GM21381 (cell line): ENCODE data around the gene ADCY5.

Experiments
- ATAC-seq: cut with Tn5 transposase; IDR thresholded peaks from one replicate; pipeline ENCODE4 v1.9.1; 2021; ENCODE audit warnings: mild to moderate bottlenecking, moderate library complexity; ENCODE audit not compliant: unreplicated experiment

The ADCY5 gene

GRCh38 chr3:123431007-123431657 lies 17.8 kb downstream of the ADCY5 start:
- ATAC-seq = no peak

- no peak for ATAC-seq
These were observed 18.6 kb downstream of the ADCY5 start for GRCh38 chr3:123430266-123430665.

- no peak for ATAC-seq
These were observed 19.3 kb downstream of the ADCY5 start for GRCh38 chr3:123429362-123430125.

GRCh38 chr3:123424999-123425712 lies 23.7 kb downstream of the ADCY5 start:
- ATAC-seq = no peak

- no peak for ATAC-seq
These were observed 24.4 kb downstream of the ADCY5 start for GRCh38 chr3:123424321-123424998.

- ATAC-seq = no peak
These were observed 25.1 kb downstream of the ADCY5 start for GRCh38 chr3:123423806-123424205.

GRCh38 chr3:123423031-123423430 lies 25.9 kb downstream of the ADCY5 start:
- no peak for ATAC-seq

GRCh38 chr3:123422457-123422856 lies 26.4 kb downstream of the ADCY5 start:
- ATAC-seq = no peak

- ATAC-seq = no peak
These were observed 27.3 kb downstream of the ADCY5 start for GRCh38 chr3:123421353-123422174.

- no peak for ATAC-seq
These were observed 28.4 kb downstream of the ADCY5 start for GRCh38 chr3:123420416-123420968.

- ATAC-seq = no peak
These were observed 29.0 kb downstream of the ADCY5 start for GRCh38 chr3:123419850-123420297.

- ATAC-seq = no peak
These were observed 29.6 kb downstream of the ADCY5 start for GRCh38 chr3:123419181-123419849.

- no peak for ATAC-seq
These were observed 32.2 kb downstream of the ADCY5 start for GRCh38 chr3:123416647-123417046.

- ATAC-seq = no peak
These were observed 32.7 kb downstream of the ADCY5 start for GRCh38 chr3:123416173-123416572.

- ATAC-seq = no peak
These were observed 33.7 kb downstream of the ADCY5 start for GRCh38 chr3:123414973-123415775.

GRCh38 chr3:123412811-123413604 lies 35.9 kb downstream of the ADCY5 start:
- ATAC-seq = no peak

GRCh38 chr3:123412076-123412475 lies 36.8 kb downstream of the ADCY5 start:
- no peak for ATAC-seq
